Lower leg skin (tissue), 4 donors: ENCODE measurements around the gene HOXD11. TPM values are rescaled to one million over a fixed set of nuclear protein-coding genes. Genes with fewer than 3 reads are reported as not detected.

Source experiments
- DNase-seq, 2 donors: peaks; one replicate each; pipeline ENCODE4 v3.0.0-alpha.2; 2019; ENCODE audit warnings: low spot score in 2 of 2
- H3K4me3 ChIP-seq: fragments of 200-600 bp; sonication (generic); 2 replicates; pipeline ENCODE4 v1.5.1; 2017; ENCODE audit warnings: mild to moderate bottlenecking, low read depth; ENCODE audit not compliant: poor library complexity, severe bottlenecking
- CTCF ChIP-seq, 3 donors: fragments of 450-650 bp; IDR thresholded peaks; one replicate each; pipeline ENCODE4 v1.5.1; 2016; ENCODE audit warnings: antibody characterized with exemption in 3 of 3, mild to moderate bottlenecking in 3 of 3, moderate library complexity in 2 of 3
- POLR2A ChIP-seq, 2 donors: fragments of 450-650 bp; IDR thresholded peaks; one replicate each; pipeline ENCODE4 v1.6.1; 2016 to 2017; ENCODE audit warnings: antibody characterized with exemption in 2 of 2, mild to moderate bottlenecking in 1 of 2, moderate library complexity in 1 of 2
- WGBS, 2 donors: methylation state at CpG; one replicate each; pipeline ENCODE4 v1.1.5; 2018; 5-methylcytosine and 5-hydroxymethylcytosine counted together
- intact Hi-C: fragments of 100-400 bp; cut with DNase I; formaldehyde crosslinking; loops from one replicate; pipeline ENCODE4 v1.15.0; 2023; ENCODE audit warnings: low total_unique reads
- total RNA-seq, 4 donors: library from RNA; depleted of rRNA; stranded (reverse); fragments of >200 nt; gene quantifications; one replicate each; pipeline ENCODE4 v1.1.0, GENCODE V29; 2016

HOXD11 gene
- total RNA-seq, 4 donors from 2014 or later: 0.23 TPM; not detected in 3

GRCh38 chr2:176127774-176128072 lies 20.6 kb downstream of the HOXD11 start:
- WGBS, 2 donors: 42 to 43% methylated on average over 4 of the region's 4 CpGs
- intact Hi-C loops: loop anchor here (10.0 kb wide), 1 partner anchor 1027 kb away; no protein-coding TSS in a partner anchor
- no peak for DNase-seq
- no peak overlapping the region for H3K4me3 ChIP-seq
- TF ChIP-seq CTCF (IDR thresholded peaks at IDR 0.05): no peak
- TF ChIP-seq POLR2A (IDR thresholded peaks at IDR 0.05): no peak

- peak in 1 of 2 donors; percentile 86 for DNase-seq
- TF ChIP-seq CTCF (IDR thresholded peaks at IDR 0.05) (no peak), POLR2A (IDR thresholded peaks at IDR 0.05) (no peak)
- no peak overlapping the region for H3K4me3 ChIP-seq
- intact Hi-C loops: loop anchor here (10.0 kb wide), 1 partner anchor 1026 kb away; no protein-coding TSS in a partner anchor
- WGBS, 2 donors: 17 to 19% methylated on average over 48 to 49 of the region's 49 CpGs
Measured at GRCh38 chr2:176128172-176128981, 21.3 kb downstream of the HOXD11 start.

- H3K4me3 ChIP-seq: peak within 1 kb of the TSS; percentile 35
- intact Hi-C loops: loop anchor here (10.0 kb wide), 1 partner anchor 1026 kb away; no protein-coding TSS in a partner anchor
- peak in 1 of 2 donors; percentile 95 for DNase-seq
- TF ChIP-seq POLR2A (IDR thresholded peaks at IDR 0.05): no peak
- TF ChIP-seq CTCF (IDR thresholded peaks at IDR 0.05): no peak
- WGBS, 2 donors: 3 to 8% methylated on average over 26 to 41 of the region's 64 CpGs
Measured at GRCh38 chr2:176128982-176129796, 22.1 kb downstream of the HOXD11 start, which contains the start of gene HOXD8. Gene HOXD8 (plus strand): TSS chr2:176129705. CDS start chr2:176130367, 662 bp downstream.

GRCh38 chr2:176129813-176130146 lies 22.7 kb downstream of the HOXD11 start:
- TF ChIP-seq CTCF (IDR thresholded peaks at IDR 0.05): no peak
- no peak for TF ChIP-seq POLR2A (IDR thresholded peaks at IDR 0.05)
- 0% methylated on average over 14 to 16 of the region's 43 CpGs for WGBS, 2 donors
- intact Hi-C loops: loop anchor here (10.0 kb wide), 1 partner anchor 1025 kb away; no protein-coding TSS in a partner anchor
- no peak for DNase-seq
- H3K4me3 ChIP-seq: peak overlapping the region; percentile 35

- WGBS, 2 donors: 0 to 1% methylated on average over 14 to 30 of the region's 100 CpGs
- no peak for TF ChIP-seq CTCF (IDR thresholded peaks at IDR 0.05)
- TF ChIP-seq POLR2A (IDR thresholded peaks at IDR 0.05): no peak
- H3K4me3 ChIP-seq: peak overlapping the region; percentile 35
- intact Hi-C loops: no loop called here
- peak in 1 of 2 donors; percentile 91 for DNase-seq
Measured at GRCh38 chr2:176130147-176130956, 23.3 kb downstream of the HOXD11 start.
